ENCODE results near the gene CLCF1.
A peak's percentile ranks its signal among the peaks of the same experiment; 100 is the strongest.

CLCF1 gene

GRCh38 chr11:67374571-67375281, 1.3 kb upstream of the CLCF1 start:
- DNase-seq (ENCODE audit: low read depth in 2 of 2) = no peak

GRCh38 chr11:67373648-67374570, 511 bp upstream of the CLCF1 start:
- DNase-seq (ENCODE audit: low read depth in 2 of 2) = peak; percentile 65 to 79

GRCh38 chr11:67372321-67372992, 941 bp downstream of the CLCF1 start:
- peak in 1 of 2 donors; percentile 20 for DNase-seq (ENCODE audit: low read depth in 2 of 2)

GRCh38 chr11:67371911-67372320, 1.5 kb downstream of the CLCF1 start:
- DNase-seq (ENCODE audit: low read depth in 2 of 2) = no peak

GRCh38 chr11:67371189-67371910, 2.0 kb downstream of the CLCF1 start:
- DNase-seq (ENCODE audit: low read depth in 2 of 2) = no peak

- DNase-seq (ENCODE audit: low read depth in 2 of 2) = no peak
Observed at GRCh38 chr11:67370351-67371076, 2.9 kb downstream of the CLCF1 start.

GRCh38 chr11:67369801-67370284, 3.6 kb downstream of the CLCF1 start:
- DNase-seq (ENCODE audit: low read depth in 2 of 2) = no peak

GRCh38 chr11:67369275-67369674, 4.1 kb downstream of the CLCF1 start:
- DNase-seq (ENCODE audit: low read depth in 2 of 2) = no peak

- peak in 1 of 2 donors; percentile 24 for DNase-seq (ENCODE audit: low read depth in 2 of 2)
Observed at GRCh38 chr11:67368621-67369020, 4.8 kb downstream of the CLCF1 start.

- no peak for DNase-seq (ENCODE audit: low read depth in 2 of 2)
Observed at GRCh38 chr11:67367761-67368227, 5.6 kb downstream of the CLCF1 start.

GRCh38 chr11:67366961-67367760, 6.2 kb downstream of the CLCF1 start:
- DNase-seq (ENCODE audit: low read depth in 2 of 2) = no peak

GRCh38 chr11:67366546-67366945, 6.9 kb downstream of the CLCF1 start:
- DNase-seq (ENCODE audit: low read depth in 2 of 2) = no peak

GRCh38 chr11:67365736-67366444, 7.5 kb downstream of the CLCF1 start:
- no peak for DNase-seq (ENCODE audit: low read depth in 2 of 2)

- DNase-seq (ENCODE audit: low read depth in 2 of 2) = no peak
Observed at GRCh38 chr11:67364783-67365722, 8.3 kb downstream of the CLCF1 start.

- no peak for DNase-seq (ENCODE audit: low read depth in 2 of 2)
Observed at GRCh38 chr11:67364169-67364568, 9.2 kb downstream of the CLCF1 start.

- no peak for DNase-seq (ENCODE audit: low read depth in 2 of 2)
Observed at GRCh38 chr11:67357831-67358670, 15.3 kb downstream of the CLCF1 start.
